Ramos (cell line): ENCODE data around the gene AIFM3.
"Not testable (repeated sequence)": the region's sequence is repeated elsewhere in the genome, so short reads cannot be mapped to it uniquely, and the experiment has no call there.

Experiments used
- in situ Hi-C: fragments of 300-500 bp; cut with MboI; formaldehyde crosslinking; loops from one replicate; pipeline ENCODE4 v1.14.3; 2022; ENCODE audit warnings: low sequenced_read_pairs; ENCODE audit not compliant: unreplicated experiment

AIFM3 gene

GRCh38 chr22:20966883-20967696 lies at the start of gene AIFM3:
Gene AIFM3 (plus strand): TSS chr22:20967255. CDS start chr22:20967945, 690 bp downstream.
- in situ Hi-C loops, result no loop called here

- in situ Hi-C loops, result no loop called here
Measured at GRCh38 chr22:20918663-20919218, 48.3 kb upstream of the AIFM3 start.

GRCh38 chr22:20919718-20920117 lies 47.3 kb upstream of the AIFM3 start:
- in situ Hi-C loops, result no loop called here

- in situ Hi-C loops, result no loop called here
Measured at GRCh38 chr22:20920881-20921203, 46.2 kb upstream of the AIFM3 start.

GRCh38 chr22:20922141-20922751 lies 44.8 kb upstream of the AIFM3 start:
- in situ Hi-C loops, result no loop called here

- in situ Hi-C loops, result no loop called here
Measured at GRCh38 chr22:20926243-20926642, 40.8 kb upstream of the AIFM3 start.

GRCh38 chr22:20927940-20928572 lies 39.0 kb upstream of the AIFM3 start:
- in situ Hi-C loops, result no loop called here

- in situ Hi-C loops, result no loop called here
Measured at GRCh38 chr22:20928573-20928967, 38.5 kb upstream of the AIFM3 start.

GRCh38 chr22:20930004-20930403 lies 37.1 kb upstream of the AIFM3 start:
- in situ Hi-C loops, result no loop called here

- in situ Hi-C loops, result not testable (repeated sequence)
Measured at GRCh38 chr22:20930435-20930834, 36.6 kb upstream of the AIFM3 start.

- in situ Hi-C loops, result no loop called here
Measured at GRCh38 chr22:20931126-20931654, 35.9 kb upstream of the AIFM3 start.

GRCh38 chr22:20933910-20934309 lies 33.1 kb upstream of the AIFM3 start:
- in situ Hi-C loops, result no loop called here

- in situ Hi-C loops, result not testable (repeated sequence)
Measured at GRCh38 chr22:20935049-20935448, 32.0 kb upstream of the AIFM3 start.

GRCh38 chr22:20935780-20936539 lies 31.1 kb upstream of the AIFM3 start:
- in situ Hi-C loops, result not testable (repeated sequence)

GRCh38 chr22:20937031-20937793 lies 29.8 kb upstream of the AIFM3 start:
- in situ Hi-C loops, result no loop called here

- in situ Hi-C loops, result no loop called here
Measured at GRCh38 chr22:20937794-20938671, 29.0 kb upstream of the AIFM3 start.

- in situ Hi-C loops, result not testable (repeated sequence)
Measured at GRCh38 chr22:20939457-20940185, 27.4 kb upstream of the AIFM3 start.

- in situ Hi-C loops, result no loop called here
Measured at GRCh38 chr22:20940186-20940651, 26.8 kb upstream of the AIFM3 start.
